Measurements from ENCODE around the gene ZNF804B.

- no peak for TF ChIP-seq CTCF (IDR thresholded peaks at IDR 0.05; ENCODE audit: low read depth, low read length)
- TF ChIP-seq POLR2A (IDR thresholded peaks at IDR 0.05; ENCODE audit: extremely low read depth, insufficient read length) = no peak
- TF ChIP-seq MAX (IDR thresholded peaks at IDR 0.05; ENCODE audit: low read depth, low read length) = no peak
Measured at GRCh38 chr7:88791891-88792290, 32.4 kb downstream of the ZNF804B start.
